Myocyte (in vitro differentiated cells): ENCODE data around the gene ZNF774. TPM values are rescaled to one million over a fixed set of nuclear protein-coding genes. Genes with fewer than 3 reads are reported as not detected.
"Not testable (repeated sequence)": the region's sequence is repeated elsewhere in the genome, so short reads cannot be mapped to it uniquely, and the experiment has no call there.

Experiments used
- DNase-seq: peaks from one replicate; pipeline ENCODE4 v3.0.0-alpha.2; 2012; ENCODE audit warnings: low read depth
- total RNA-seq: library from RNA; depleted of rRNA; stranded (reverse); fragments of >200 nt; gene quantifications from 2 replicates; pipeline ENCODE4 v1.2.3, GENCODE V29; 2014

The ZNF774 gene
- total RNA-seq, 1 donor from 2014 or later = 3.4 TPM

DNA sequence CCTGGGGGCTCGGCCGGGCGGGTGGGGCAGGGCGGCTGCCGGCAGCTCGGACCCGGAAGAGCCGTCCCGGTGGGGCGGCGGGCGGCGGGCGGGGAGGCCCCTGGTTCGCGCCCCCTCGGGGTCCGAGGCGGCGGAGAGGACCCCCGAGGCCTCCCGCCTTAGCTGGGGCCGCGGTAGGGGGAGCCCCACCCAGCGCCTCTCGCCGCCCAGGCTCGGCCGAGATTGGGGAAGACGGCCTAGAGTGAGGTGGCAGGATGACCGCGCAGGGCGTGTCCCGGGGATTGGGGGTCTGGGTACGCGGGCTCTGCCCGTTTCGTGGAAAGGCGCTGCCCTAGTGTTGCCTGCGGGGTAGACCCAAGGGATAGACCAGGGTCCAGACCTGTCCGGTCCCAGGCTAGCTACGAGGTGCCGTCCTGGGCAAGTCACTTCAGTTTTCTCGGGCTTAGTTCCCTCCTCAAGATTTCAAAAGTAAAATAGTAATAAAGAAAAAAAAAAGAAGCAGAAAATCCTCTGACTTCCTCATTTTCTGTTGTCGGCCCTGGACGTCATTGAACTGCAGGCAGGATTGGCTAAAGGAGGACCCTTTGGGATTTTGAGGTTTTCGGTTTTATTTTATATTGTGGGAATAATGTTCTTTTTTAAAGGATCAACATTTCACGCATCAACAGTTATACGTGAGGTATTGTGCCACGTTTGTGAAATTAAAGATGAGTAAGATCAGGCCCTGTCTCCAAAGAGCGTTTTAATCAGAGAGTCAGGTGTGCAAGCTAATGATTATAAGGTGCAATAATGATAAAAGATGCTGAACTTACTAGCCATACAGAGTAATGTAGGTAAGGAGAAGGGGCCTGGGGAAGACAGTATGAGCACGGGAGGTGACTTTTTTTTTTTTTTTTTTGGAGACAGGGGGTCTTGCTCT lies 36.6 kb downstream of the ZNF774 start:
- DNase-seq = peak; percentile 67

DNA sequence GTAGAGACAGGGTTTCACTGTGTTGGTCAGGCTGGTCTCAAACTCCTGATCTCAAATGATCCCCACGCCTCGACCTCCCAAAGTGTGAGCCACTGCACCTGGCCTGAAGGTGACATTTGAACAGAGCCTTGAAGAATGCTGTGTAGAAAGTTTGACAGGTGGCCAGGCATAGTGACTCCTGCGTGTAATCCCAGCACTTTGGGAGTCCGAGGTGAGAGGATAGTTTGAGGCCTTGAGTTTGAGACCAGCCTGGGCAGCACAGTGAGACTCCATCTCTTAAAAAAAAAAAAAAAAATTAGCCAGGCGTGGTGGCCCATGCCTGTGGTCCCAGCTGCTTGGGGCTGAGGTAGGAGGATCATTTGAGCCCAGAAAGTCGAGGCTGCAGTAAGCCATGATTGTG lies 37.4 kb downstream of the ZNF774 start:
- peak; percentile 11 for DNase-seq

DNA sequence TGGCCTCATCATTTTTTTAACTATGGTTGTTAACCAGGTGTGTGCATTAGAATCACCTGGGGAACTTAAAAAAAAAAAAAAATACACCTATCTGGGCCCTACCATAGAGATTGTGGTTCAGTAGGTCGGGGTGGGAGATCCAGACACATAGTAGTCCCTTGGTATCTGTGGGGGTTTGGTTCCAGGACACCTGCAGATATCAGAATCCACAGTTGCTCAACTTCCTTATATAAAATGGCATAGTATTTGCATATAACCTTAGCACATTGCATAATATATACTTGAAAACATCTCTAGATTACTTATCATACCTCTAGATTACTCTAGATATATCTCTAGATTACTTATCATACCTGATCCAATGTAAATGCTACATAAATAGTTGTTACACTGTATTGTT lies 41.0 kb downstream of the ZNF774 start:
- DNase-seq = no peak

DNA sequence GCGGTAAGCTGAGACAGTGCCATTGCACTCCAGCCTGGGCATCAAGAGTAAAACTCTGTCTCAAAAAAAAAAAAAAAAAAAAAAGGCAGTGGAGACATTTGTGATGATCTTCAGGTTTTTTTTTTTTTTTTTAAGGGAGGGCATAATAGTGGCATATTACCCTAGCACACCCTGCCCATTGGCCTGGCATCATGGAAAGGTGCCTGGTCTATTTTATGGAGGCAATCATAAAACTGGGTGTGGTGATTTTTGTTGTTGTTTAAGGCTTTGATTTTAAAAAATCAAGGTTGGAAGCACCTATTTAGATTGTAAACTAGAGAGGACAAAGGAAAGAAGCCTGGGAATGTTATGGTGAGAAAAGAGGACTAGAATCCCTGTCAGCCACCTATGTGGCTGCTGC lies 42.0 kb downstream of the ZNF774 start:
- DNase-seq = no peak

DNA sequence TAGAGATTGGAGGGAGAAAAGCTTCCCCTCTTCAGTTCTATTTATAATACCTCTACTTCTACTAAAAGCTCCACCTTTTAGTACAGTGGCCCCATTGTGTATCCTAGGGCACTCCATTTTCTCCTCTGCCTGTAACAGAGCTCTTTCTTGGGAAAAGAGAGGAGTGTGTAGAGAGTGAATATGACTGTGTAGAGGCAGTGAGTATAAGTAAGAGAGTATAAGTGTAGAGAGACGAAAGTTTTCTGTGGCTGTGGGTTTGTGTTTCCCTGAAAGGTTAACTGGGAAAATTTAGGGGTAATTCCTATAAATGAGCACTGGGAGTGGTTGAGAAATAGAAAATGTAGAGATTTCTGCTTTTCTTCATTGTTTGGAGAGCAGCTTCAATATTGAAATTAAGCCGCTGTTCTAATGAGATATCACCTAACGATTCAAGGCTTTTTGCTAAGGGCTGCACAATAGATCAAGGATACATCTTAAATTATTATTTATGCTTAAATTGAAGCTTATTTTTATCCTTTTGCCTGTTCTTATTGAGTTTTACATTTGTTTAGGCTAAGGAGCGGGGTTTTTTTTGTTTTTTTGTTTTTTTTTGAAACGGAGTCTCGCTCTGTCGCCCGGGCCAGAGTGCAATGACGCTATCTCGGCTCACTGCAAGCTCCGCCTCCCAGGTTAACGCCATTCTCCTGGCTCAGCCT lies 42.8 kb downstream of the ZNF774 start:
- no peak for DNase-seq

DNA sequence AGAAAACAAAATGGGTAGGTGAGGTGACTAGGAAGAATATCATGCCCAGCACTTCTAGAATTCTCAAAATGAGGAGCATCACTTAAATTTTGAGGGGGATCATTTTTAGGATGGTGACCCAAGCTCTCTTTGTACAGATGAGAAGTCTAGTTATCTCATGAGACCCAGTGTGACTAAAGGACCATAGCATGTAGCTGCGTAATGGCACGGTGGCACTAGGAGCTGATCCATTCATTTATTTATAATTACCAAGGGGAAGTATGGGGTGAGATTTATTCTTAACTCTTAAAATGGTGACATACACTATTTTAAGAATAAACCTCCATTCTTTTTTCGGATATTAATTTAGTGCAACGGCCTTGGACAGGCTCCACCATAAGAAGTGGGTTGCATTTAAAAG lies 44.2 kb downstream of the ZNF774 start:
- DNase-seq = no peak

DNA sequence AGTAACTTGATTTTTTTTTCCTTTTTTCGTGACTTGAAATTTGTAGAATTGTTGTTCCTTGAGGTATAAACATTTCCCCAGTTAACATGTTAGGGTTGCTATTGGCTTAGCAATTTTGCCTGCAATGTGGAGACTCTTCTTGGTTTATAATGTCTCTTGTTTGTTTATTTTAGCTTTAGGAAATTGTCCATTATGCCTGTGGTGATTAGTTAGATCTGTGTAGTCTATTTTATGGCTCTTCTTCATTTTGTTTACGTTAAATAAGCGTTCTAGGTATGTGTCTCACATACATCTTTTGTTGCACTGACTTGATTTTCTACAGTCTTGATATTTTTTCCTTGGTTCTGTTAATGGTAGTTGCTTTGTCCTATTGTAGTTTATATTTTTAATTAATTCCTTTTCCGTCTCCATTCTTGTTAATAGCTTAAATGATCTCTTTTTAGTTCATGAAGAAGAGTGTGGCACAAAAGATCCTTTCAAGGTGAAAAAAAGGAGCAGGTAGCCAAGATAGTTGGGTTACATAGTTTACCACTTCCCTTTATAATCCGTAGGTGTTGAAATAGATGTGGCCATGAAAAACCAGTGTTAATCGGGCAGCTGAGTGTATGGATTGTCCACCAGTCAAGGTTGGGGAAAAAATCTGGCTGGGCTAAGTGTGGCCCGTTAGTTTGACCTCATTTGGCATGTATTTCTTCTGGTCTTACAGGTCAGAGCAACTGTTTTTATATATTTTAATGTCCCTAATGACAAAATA lies 48.1 kb downstream of the ZNF774 start:
- DNase-seq = no peak

DNA sequence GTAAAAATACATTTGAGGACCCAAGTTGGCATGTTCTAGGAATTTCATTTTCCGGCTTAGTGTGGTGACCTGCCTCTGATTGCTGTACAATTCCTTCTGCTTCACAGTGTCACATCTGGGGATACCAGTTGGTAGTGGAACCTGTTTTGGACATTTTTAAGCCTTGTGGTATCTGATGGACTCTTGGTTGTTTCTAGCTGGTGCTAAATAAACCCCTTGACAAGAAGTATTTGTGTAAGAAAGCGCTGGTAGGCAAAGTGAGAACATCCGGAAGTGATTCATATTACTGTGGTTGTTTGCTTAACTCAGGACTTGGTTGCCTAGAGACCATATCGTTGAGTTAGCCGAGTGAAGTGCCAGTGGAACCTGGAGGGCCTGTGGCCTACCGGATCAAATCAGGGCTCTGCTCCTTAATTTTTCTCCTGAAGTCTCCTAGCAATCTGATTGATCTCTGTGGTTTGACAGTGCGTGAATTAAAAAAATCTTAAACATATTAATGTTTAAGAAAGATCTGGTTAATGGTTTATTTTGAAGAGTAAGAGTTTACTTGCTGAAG lies 48.8 kb downstream of the ZNF774 start:
- DNase-seq = peak; percentile 97

DNA sequence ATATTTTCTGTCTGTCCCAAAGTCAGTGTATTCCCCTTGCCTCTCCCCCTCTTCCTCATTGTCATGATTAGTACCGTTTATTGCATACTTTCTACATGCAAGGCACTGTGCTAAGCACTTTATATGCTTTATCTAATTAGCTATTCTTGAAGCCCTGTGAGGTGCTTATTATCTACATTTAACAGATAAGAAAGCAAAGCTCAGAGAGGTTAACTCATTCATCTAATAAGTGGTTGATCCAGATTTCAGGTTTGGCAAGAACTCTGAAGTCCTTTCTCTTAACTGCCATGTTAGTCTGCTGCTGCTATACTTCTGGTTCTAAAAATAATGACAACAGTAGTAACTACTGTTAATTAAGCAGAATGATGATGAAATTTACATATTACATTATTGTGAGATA lies 49.4 kb downstream of the ZNF774 start:
- DNase-seq = no peak

DNA sequence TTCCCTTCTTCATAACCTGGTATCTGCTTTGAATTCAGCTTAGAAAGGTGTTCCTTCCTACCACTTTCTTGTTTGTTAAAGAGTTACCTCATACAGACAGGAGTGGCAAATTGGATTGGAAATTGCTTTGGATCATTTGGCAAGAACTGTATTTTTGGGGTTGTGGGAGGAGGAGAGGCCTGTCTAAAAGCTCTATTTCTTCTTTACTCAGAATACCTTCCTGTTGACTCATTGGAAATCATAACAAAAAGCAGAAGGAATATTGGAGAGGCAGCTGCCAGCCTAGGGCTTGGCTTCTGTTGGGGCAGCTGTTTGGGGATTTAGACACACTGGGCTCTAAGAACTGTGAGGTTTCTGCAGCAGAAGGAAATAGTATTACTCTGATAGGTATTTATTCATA lies 50.1 kb downstream of the ZNF774 start:
- DNase-seq = peak; percentile 97

DNA sequence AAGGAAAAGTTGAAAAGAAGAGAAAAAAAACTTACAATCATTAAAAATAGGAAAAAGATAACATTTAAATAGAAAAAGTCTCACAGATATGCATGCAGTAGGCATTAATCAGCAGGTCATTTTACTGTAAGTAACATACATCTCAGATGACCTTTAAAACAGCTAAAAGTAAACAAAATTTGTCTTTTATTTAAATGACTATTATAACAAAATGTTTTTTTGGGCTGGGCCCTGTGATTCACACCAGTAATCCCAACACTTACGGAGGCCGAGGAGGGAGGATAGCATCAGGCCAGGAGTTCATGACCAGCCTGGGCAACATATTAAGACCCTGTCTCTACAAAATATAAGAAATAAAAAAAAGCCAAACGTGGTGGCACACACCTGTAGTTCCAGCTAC lies 50.7 kb downstream of the ZNF774 start:
- no peak for DNase-seq

DNA sequence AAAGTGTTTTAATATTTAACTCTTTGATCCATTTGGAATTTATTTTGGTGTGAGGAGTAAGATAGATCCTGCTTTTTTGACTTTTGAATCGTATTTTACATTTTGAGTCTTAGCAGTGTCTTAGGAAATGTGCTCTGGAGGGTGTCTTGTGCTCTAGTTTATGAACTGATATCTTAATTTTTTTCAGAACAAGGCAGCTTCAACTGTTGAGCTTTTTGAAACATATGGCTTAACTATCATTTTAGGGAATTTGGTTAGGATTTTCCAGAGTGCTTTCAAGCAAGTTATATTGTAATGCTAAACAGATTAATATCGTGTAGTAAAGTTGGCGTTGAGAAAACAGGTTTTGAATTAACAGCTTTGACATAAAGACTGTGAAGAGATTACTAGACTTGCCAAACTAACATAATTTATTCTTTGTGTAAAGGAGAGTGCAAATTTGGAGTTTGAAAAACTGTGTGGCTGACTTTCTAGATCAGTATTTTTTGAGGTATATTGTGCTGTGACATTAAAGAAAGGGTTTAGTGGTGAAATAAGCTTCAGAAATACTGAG lies 53.0 kb downstream of the ZNF774 start:
- DNase-seq = no peak

DNA sequence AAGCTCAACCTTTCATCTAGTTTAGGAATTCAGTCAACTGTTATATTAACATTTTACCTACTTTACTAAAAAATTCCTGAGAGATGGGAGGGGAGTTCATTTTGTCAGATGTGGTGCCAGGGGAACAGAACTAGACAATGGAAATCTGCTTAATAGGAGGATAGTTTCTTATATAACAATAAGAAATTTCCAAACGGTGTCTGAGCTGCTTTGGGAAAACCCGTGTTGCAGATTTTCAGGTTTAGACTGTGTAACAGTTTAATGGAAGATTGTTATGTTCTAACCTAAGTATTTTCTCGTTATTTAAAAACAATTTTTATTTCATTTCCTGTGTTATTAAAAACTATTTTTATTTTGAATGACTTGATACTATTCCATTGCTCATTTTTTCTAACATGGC lies 55.3 kb downstream of the ZNF774 start:
- DNase-seq = no peak

DNA sequence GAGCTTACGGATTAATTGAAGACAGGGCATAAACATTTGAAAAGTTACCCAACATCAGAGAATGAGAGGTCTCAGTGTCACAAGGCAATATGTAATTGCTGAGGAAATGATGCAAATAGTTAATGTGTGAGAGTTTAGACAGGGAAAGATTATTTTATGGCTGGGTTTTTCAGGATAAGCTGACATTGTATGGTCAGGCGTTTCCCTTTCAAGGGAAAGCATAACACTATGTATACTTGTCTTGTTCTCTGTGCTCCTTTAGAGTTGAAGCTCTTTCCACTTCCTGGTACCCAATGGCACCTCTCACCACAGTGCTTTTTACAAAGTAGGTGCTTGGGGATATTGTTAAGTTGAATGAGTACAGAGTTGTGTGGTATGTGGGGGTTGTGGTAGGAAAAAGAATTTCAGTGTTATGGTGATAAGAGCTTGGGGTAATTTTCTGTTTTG lies 55.8 kb downstream of the ZNF774 start:
- no peak for DNase-seq

DNA sequence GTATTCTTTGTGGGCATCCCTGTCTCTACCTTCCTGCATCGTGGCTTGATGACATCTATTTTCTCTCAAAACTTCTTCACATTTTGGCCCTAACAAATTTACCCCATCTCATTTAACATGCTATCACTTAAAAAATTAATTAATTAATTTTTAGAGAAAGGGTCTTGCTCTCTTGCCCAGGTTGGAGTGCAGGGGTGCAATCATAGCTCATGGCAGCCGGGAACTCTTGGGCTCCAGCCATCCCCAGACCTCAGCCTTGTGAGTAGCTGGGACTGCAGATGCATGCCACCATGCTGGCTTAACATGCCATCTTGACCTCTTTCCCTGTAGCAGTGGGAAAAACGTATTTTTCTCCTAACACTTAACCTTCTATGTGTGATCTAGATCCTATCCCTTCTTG lies 56.6 kb downstream of the ZNF774 start:
- DNase-seq = no peak

DNA sequence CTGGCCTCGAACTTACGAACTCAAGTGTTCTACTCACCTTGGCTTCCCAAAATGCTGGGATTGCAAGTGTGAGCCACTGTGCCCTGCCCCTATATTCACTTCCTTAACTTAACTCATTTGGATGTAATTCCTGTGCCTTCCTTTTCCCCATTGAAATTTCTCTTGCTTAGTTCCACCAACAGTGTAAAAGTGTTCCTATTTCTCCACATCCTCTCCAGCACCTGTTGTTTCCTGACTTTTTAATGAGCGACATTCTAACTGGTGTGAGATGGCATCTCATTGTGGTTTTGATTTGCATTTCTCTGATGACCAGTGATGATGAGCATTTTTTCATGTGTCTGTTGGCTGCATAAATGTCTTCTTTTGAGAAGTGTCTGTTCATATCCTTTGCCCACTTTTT lies 57.5 kb downstream of the ZNF774 start:
- peak; percentile 55 for DNase-seq

DNA sequence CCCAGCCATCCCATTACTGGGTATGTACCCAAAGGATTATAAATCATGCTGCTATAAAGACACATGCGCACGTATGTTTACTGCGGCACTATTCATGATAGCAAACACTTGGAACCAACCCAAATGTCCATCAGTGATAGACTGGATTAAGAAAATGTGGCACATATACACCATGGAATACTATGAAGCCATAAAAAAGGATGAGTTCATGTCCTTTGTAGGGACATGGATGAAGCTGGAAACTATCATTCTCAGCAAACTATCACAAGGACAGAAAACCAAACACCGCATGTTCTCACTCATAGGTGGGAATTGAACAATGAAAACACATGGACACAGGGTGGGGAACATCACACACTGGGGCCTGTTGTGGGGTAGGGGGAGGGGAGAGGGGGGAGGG lies 58.2 kb downstream of the ZNF774 start:
- not testable (repeated sequence) for DNase-seq

DNA sequence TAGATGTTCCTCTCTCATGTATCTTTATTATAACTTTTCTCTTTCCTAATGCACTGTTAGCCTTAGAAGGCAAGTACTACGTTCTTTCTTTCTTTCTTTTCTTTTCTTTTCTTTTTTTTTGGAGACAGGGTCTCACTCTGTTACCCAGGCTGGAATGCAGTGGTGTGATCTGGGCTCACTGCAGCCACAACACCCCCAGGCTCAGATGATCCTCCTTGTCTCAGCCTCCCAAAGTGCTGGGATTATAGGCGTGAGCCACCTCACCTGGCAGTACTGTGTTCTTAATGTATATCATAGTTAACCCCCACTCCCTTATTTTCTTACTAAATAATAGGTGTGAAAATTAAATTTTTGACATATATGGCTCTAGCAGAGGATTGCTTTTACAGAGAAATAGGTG lies 59.1 kb downstream of the ZNF774 start:
- no peak for DNase-seq
